Prostate gland (tissue), 2 donors: ENCODE data around the gene TGM4. TPM values are rescaled to one million over a fixed set of nuclear protein-coding genes. Genes with fewer than 3 reads are reported as not detected.

Experiments used
- DNase-seq: peaks from one replicate; pipeline ENCODE4 v3.0.0-alpha.2; 2019; ENCODE audit warnings: low spot score
- H3K27ac ChIP-seq, 2 donors: fragments of 200-600 bp; sonication (generic); 2 replicates each; pipeline ENCODE4 v1.5.1; 2017 to 2019
- H3K27me3 ChIP-seq: fragments of 200-600 bp; sonication (generic); replicated peaks from 2 replicates; pipeline ENCODE4 v1.5.1; 2019; ENCODE audit not compliant: insufficient read depth
- H3K36me3 ChIP-seq, 2 donors: fragments of 200-600 bp; sonication (generic); 1 replicate in 1 of 2; 2 replicates in 1 of 2; pipeline versions ENCODE4 v1.5.1 to v1.8.1; 2017 to 2019
- H3K4me1 ChIP-seq: fragments of 200-600 bp; sonication (generic); replicated peaks from 2 replicates; pipeline ENCODE4 v1.5.1; 2019
- H3K4me3 ChIP-seq, 2 donors: fragments of 200-600 bp; sonication (generic); 2 replicates each; pipeline ENCODE4 v1.5.1; 2017 to 2019
- H3K9me3 ChIP-seq: fragments of 200-600 bp; sonication (generic); 2 replicates; pipeline ENCODE4 v1.5.1; 2017
- CTCF ChIP-seq, 4 experiments: fragments of 200-600 bp in 2 of 4; fragments of 450-650 bp in 2 of 4; sonication (generic) in 2 of 4; IDR thresholded peaks; 1 replicate in 3 of 4; 2 replicates in 1 of 4; pipeline ENCODE4 v1.5.1; 2016 to 2019; ENCODE audit warnings: antibody characterized with exemption in 4 of 4, mild to moderate bottlenecking in 2 of 4, moderate library complexity in 2 of 4
- POLR2A ChIP-seq: fragments of 450-650 bp; IDR thresholded peaks from one replicate; pipeline ENCODE4 v1.6.1; 2016; ENCODE audit warnings: antibody characterized with exemption, mild to moderate bottlenecking
- POLR2AphosphoS5 ChIP-seq: sonication (generic); formaldehyde crosslinking; IDR thresholded peaks from one replicate; pipeline ENCODE4 v1.6.1; 2017; ENCODE audit warnings: antibody characterized with exemption
- WGBS: methylation state at CpG from one replicate; pipeline ENCODE4 v1.1.5; 2018; 5-methylcytosine and 5-hydroxymethylcytosine counted together
- intact Hi-C: fragments of 100-400 bp; cut with DNase I; formaldehyde crosslinking; loops from one replicate; pipeline ENCODE4 v1.14.2; 2022
- total RNA-seq, 2 donors: library from RNA; depleted of rRNA; stranded (reverse); fragments of >200 nt; gene quantifications; one replicate each; pipeline ENCODE4 v1.1.0, GENCODE V29; 2016

TGM4 gene
- total RNA-seq, 2 donors from 2014 or later, result 7.4 to 2,264 TPM

GRCh38 chr3:44886561-44886960, 12.2 kb downstream of the TGM4 start:
- no peaks in the 10 kb centered on the region for H3K27me3 ChIP-seq
- 65% methylated on average over 3 of the region's 3 CpGs for WGBS
- H3K36me3 ChIP-seq, result no peaks in the 10 kb centered on the region
- H3K4me3 ChIP-seq, result no peak overlapping the region
- no peak overlapping the region for H3K27ac ChIP-seq
- TF ChIP-seq CTCF (IDR thresholded peaks at IDR 0.05), result no peak
- no peak for TF ChIP-seq POLR2AphosphoS5
- no peak for TF ChIP-seq POLR2A
- intact Hi-C loops, result no loop called here
- H3K4me1 ChIP-seq, result no peaks in the 10 kb centered on the region
- no peaks in the 10 kb centered on the region for H3K9me3 ChIP-seq
- DNase-seq, result no peak

- Histone ChIP-seq H3K4me3 (no peak overlapping the region), H3K36me3 (no peaks in the 10 kb centered on the region), H3K27me3 (no peaks in the 10 kb centered on the region), H3K4me1 (no peaks in the 10 kb centered on the region), H3K9me3 (no peaks in the 10 kb centered on the region), H3K27ac (no peak overlapping the region)
- 77% methylated on average over 7 of the region's 7 CpGs for WGBS
- TF ChIP-seq CTCF (IDR thresholded peaks at IDR 0.05) (no peak), POLR2AphosphoS5 (no peak), POLR2A (no peak)
- intact Hi-C loops, result no loop called here
- no peak for DNase-seq
Measured at GRCh38 chr3:44887101-44887500, 12.7 kb downstream of the TGM4 start.

- Histone ChIP-seq H3K4me1 (no peaks in the 10 kb centered on the region), H3K27ac (no peak overlapping the region), H3K4me3 (no peak overlapping the region), H3K36me3 (no peaks in the 10 kb centered on the region), H3K27me3 (no peaks in the 10 kb centered on the region), H3K9me3 (no peaks in the 10 kb centered on the region)
- intact Hi-C loops, result no loop called here
- no peak for DNase-seq
- 55% methylated on average over 3 of the region's 3 CpGs for WGBS
- TF ChIP-seq POLR2A (no peak), POLR2AphosphoS5 (no peak), CTCF (IDR thresholded peaks at IDR 0.05) (no peak)
Measured at GRCh38 chr3:44890258-44890657, 15.8 kb downstream of the TGM4 start.

- no peaks in the 10 kb centered on the region for H3K36me3 ChIP-seq
- intact Hi-C loops, result no loop called here
- no peaks in the 10 kb centered on the region for H3K9me3 ChIP-seq
- no peaks in the 10 kb centered on the region for H3K4me1 ChIP-seq
- no peak for DNase-seq
- no peak overlapping the region for H3K4me3 ChIP-seq
- no peaks in the 10 kb centered on the region for H3K27me3 ChIP-seq
- no peak overlapping the region for H3K27ac ChIP-seq
- TF ChIP-seq POLR2A (no peak), POLR2AphosphoS5 (no peak), CTCF (IDR thresholded peaks at IDR 0.05) (no peak)
- 64% methylated on average over 3 of the region's 3 CpGs for WGBS
Measured at GRCh38 chr3:44890852-44891251, 16.4 kb downstream of the TGM4 start.

GRCh38 chr3:44892689-44893088, 18.3 kb downstream of the TGM4 start:
- DNase-seq, result no peak
- Histone ChIP-seq H3K27me3 (no peaks in the 10 kb centered on the region), H3K4me1 (no peaks in the 10 kb centered on the region), H3K4me3 (no peak overlapping the region), H3K36me3 (no peaks in the 10 kb centered on the region), H3K9me3 (no peaks in the 10 kb centered on the region), H3K27ac (no peak overlapping the region)
- 65% methylated on average over 3 of the region's 3 CpGs for WGBS
- TF ChIP-seq CTCF (IDR thresholded peaks at IDR 0.05) (no peak), POLR2AphosphoS5 (no peak), POLR2A (no peak)
- intact Hi-C loops, result no loop called here
